Left ventricle myocardium inferior (tissue), 1 donor: ENCODE measurements around the gene C1orf159. TPM values are rescaled to one million over a fixed set of nuclear protein-coding genes. Genes with fewer than 3 reads are reported as not detected.
"Not testable (repeated sequence)": the region's sequence is repeated elsewhere in the genome, so short reads cannot be mapped to it uniquely, and the experiment has no call there.

Experiments used
- DNase-seq: peaks from one replicate; pipeline ENCODE4 v3.0.0-alpha.2; 2020
- H3K27ac ChIP-seq: fragments of 200-600 bp; replicated peaks from 2 replicates; pipeline ENCODE4 v1.8.0; 2021
- H3K27me3 ChIP-seq: fragments of 200-600 bp; 2 replicates; pipeline ENCODE4 v1.8.0; 2021; ENCODE audit warnings: low read depth
- H3K36me3 ChIP-seq: fragments of 200-600 bp; 2 replicates; pipeline ENCODE4 v1.8.0; 2021
- H3K4me1 ChIP-seq: fragments of 200-600 bp; 2 replicates; pipeline ENCODE4 v1.8.0; 2021
- H3K4me3 ChIP-seq: fragments of 200-600 bp; 2 replicates; pipeline ENCODE4 v1.8.0; 2021; ENCODE audit warnings: mild to moderate bottlenecking, moderate library complexity
- H3K9me3 ChIP-seq: fragments of 200-600 bp; replicated peaks from 2 replicates; pipeline ENCODE4 v1.8.0; 2021
- CTCF ChIP-seq: fragments of 200-600 bp; IDR thresholded peaks from 2 replicates; pipeline ENCODE4 v1.8.0; 2021; ENCODE audit warnings: antibody characterized with exemption, mild to moderate bottlenecking, borderline replicate concordance
- intact Hi-C: fragments of 100-400 bp; cut with micrococcal nuclease; formaldehyde crosslinking; loops from one replicate; pipeline ENCODE4 v1.11.0; 2022
- total RNA-seq: library from RNA; stranded (reverse); fragmentation: NEBNext Ultra II Directional; extraction: Animal tissue kit (Norgen Biotek cat#: 25700); gene quantifications from one replicate; pipeline ENCODE4 v1.2.1, GENCODE V29; 2021
- donor health status: DM: no; HTN: yes; CAD: no; lungs with severe emphysema.

The C1orf159 gene
- total RNA-seq, 1 donor from 2014 or later = 3.8 TPM

GRCh38 chr1:1153874-1154273 lies 38.0 kb upstream of the C1orf159 start:
- no peak for TF ChIP-seq CTCF
- intact Hi-C loops = no loop called here
- no peaks in the 10 kb centered on the region for H3K9me3 ChIP-seq
- H3K27ac ChIP-seq = no peak overlapping the region
- no peaks in the 10 kb centered on the region for H3K36me3 ChIP-seq
- H3K4me1 ChIP-seq = peaks cover 14% of the 10 kb centered on the region
- peaks cover 7% of the 10 kb centered on the region for H3K27me3 ChIP-seq
- no peak for DNase-seq
- no peak overlapping the region for H3K4me3 ChIP-seq

- H3K4me1 ChIP-seq, H3K4me3 ChIP-seq, H3K36me3 ChIP-seq, H3K27me3 ChIP-seq, H3K9me3 ChIP-seq, DNase-seq, H3K27ac ChIP-seq, intact Hi-C loops: not testable (repeated sequence)
These were observed 37.3 kb upstream of the C1orf159 start for GRCh38 chr1:1153215-1153614.

- intact Hi-C loops, H3K9me3 ChIP-seq, H3K27me3 ChIP-seq, H3K4me1 ChIP-seq, H3K4me3 ChIP-seq, H3K36me3 ChIP-seq, H3K27ac ChIP-seq, DNase-seq: not testable (repeated sequence)
These were observed 36.5 kb upstream of the C1orf159 start for GRCh38 chr1:1152431-1152830.

- Histone ChIP-seq H3K4me1 (no peaks in the 10 kb centered on the region), H3K4me3 (no peak overlapping the region), H3K9me3 (no peaks in the 10 kb centered on the region), H3K27ac (no peak overlapping the region), H3K36me3 (no peaks in the 10 kb centered on the region), H3K27me3 (peaks cover 13% of the 10 kb centered on the region)
- intact Hi-C loops = no loop called here
- DNase-seq = no peak
- no peak for TF ChIP-seq CTCF
These were observed 35.4 kb upstream of the C1orf159 start for GRCh38 chr1:1151306-1151705.

GRCh38 chr1:1150100-1150499 lies 34.2 kb upstream of the C1orf159 start:
- Histone ChIP-seq H3K9me3 (no peaks in the 10 kb centered on the region), H3K36me3 (no peaks in the 10 kb centered on the region), H3K27ac (no peak overlapping the region), H3K4me3 (no peak overlapping the region), H3K4me1 (no peaks in the 10 kb centered on the region), H3K27me3 (peaks cover 25% of the 10 kb centered on the region)
- no peak for DNase-seq
- no peak for TF ChIP-seq CTCF
- intact Hi-C loops = no loop called here

GRCh38 chr1:1149416-1149815 lies 33.5 kb upstream of the C1orf159 start:
- no peaks in the 10 kb centered on the region for H3K4me1 ChIP-seq
- no peak overlapping the region for H3K4me3 ChIP-seq
- no peaks in the 10 kb centered on the region for H3K9me3 ChIP-seq
- TF ChIP-seq CTCF = no peak
- H3K36me3 ChIP-seq = no peaks in the 10 kb centered on the region
- H3K27me3 ChIP-seq = peaks cover 32% of the 10 kb centered on the region
- intact Hi-C loops = no loop called here
- no peak overlapping the region for H3K27ac ChIP-seq
- DNase-seq = no peak

GRCh38 chr1:1148569-1148968 lies 32.7 kb upstream of the C1orf159 start:
- no peak for DNase-seq
- intact Hi-C loops = no loop called here
- Histone ChIP-seq H3K27me3 (peaks cover 40% of the 10 kb centered on the region), H3K9me3 (no peaks in the 10 kb centered on the region), H3K4me1 (no peaks in the 10 kb centered on the region), H3K4me3 (no peak overlapping the region), H3K27ac (no peak overlapping the region), H3K36me3 (no peaks in the 10 kb centered on the region)
- no peak for TF ChIP-seq CTCF
